Adipocyte (in vitro differentiated cells): ENCODE measurements around the gene SEC63.

Experiments
- DNase-seq: peaks from one replicate; pipeline ENCODE4 v3.0.0-alpha.2; 2015; ENCODE audit warnings: low read depth
- H3K27me3 ChIP-seq: replicated peaks from 2 replicates; pipeline ENCODE4 v1.7.0; 2013; ENCODE audit warnings: mild to moderate bottlenecking, low read length, moderate library complexity; ENCODE audit not compliant: control insufficient read depth, insufficient read depth
- H3K36me3 ChIP-seq: 2 replicates; pipeline ENCODE4 v1.7.0; 2013; ENCODE audit warnings: low read length, mild to moderate bottlenecking, moderate library complexity; ENCODE audit not compliant: control insufficient read depth, insufficient read depth, severe bottlenecking
- H3K4me1 ChIP-seq: 2 replicates; pipeline ENCODE4 v1.7.0; 2013; ENCODE audit warnings: mild to moderate bottlenecking, low read length, moderate library complexity; ENCODE audit not compliant: control insufficient read depth, insufficient read depth
- H3K4me3 ChIP-seq: 2 replicates; pipeline ENCODE4 v1.7.0; 2013; ENCODE audit warnings: mild to moderate bottlenecking, low read length, moderate library complexity
- H3K9ac ChIP-seq: 2 replicates; pipeline ENCODE4 v1.7.0; 2013; ENCODE audit warnings: mild to moderate bottlenecking, low read length, moderate library complexity
- H3K9me3 ChIP-seq: 2 replicates; pipeline ENCODE4 v1.7.0; 2013; ENCODE audit warnings: mild to moderate bottlenecking, low read length, moderate library complexity; ENCODE audit not compliant: control insufficient read depth

SEC63 gene

GRCh38 chr6:107823047-107823557 is 134.9 kb downstream of the SEC63 start:
- Histone ChIP-seq H3K9ac (no peak overlapping the region), H3K4me1 (peaks cover 14% of the 10 kb centered on the region), H3K27me3 (peaks cover 4% of the 10 kb centered on the region), H3K4me3 (no peak overlapping the region), H3K9me3 (no peaks in the 10 kb centered on the region), H3K36me3 (no peaks in the 10 kb centered on the region)
- no peak for DNase-seq

GRCh38 chr6:107822176-107823046 is 135.6 kb downstream of the SEC63 start:
- H3K4me1 ChIP-seq, result peaks cover 14% of the 10 kb centered on the region
- H3K36me3 ChIP-seq, result no peaks in the 10 kb centered on the region
- peaks cover 4% of the 10 kb centered on the region for H3K27me3 ChIP-seq
- no peak overlapping the region for H3K4me3 ChIP-seq
- no peak for DNase-seq
- no peaks in the 10 kb centered on the region for H3K9me3 ChIP-seq
- H3K9ac ChIP-seq, result no peak overlapping the region

- no peak overlapping the region for H3K4me3 ChIP-seq
- H3K9ac ChIP-seq, result no peak overlapping the region
- H3K9me3 ChIP-seq, result no peaks in the 10 kb centered on the region
- peaks cover 4% of the 10 kb centered on the region for H3K27me3 ChIP-seq
- no peaks in the 10 kb centered on the region for H3K36me3 ChIP-seq
- DNase-seq, result no peak
- peaks cover 14% of the 10 kb centered on the region for H3K4me1 ChIP-seq
Observed at GRCh38 chr6:107821591-107821990, 136.4 kb downstream of the SEC63 start.

DNA sequence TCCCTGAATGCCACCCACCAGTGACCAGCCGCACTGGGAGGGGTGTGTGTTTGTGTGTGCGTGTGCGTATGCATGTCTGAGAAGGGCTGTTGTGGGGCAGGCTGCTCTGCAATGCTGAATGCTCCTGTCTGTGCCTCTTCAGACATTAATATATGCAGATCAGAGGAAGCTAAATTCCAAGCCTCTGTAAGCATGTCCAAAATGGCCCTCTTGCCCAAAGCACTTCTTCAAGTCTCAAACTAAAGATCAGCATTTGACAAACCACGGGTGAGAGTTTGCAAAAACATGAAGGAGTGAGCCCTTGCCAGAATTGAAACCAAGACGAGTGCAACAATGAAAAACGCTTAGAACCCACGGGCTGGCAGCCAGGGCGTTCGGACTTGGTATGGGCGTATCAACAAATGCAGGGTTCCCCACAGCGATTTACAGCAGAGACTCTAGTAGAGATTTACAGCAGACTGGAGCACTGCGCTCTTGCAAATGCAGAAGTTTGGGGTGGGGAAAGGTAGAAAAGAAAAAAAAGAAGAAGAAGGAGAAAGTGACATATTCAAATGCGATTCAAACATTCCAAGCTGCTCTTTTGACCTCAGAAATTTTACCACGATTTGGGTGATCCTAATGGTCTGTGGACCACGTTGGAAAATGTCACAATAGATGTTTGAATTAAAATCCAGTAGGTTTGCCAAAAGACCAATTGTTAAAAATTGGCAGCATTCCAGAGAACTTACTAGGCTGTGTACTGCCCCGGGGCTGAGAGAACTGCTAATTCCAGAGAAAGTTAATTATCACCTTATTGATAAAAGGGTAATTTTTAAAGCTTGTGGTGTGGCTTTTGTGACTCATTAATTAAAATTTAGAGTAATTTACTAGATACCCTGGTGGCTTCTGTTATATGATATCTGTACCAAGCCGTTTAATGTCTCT is 137.4 kb downstream of the SEC63 start:
- Histone ChIP-seq H3K27me3 (peaks cover 4% of the 10 kb centered on the region), H3K4me3 (peak overlapping the region; percentile 72)
- peak; percentile 14 for DNase-seq

GRCh38 chr6:107819964-107820337 is 138.1 kb downstream of the SEC63 start:
- DNase-seq, result peak; percentile 19
- H3K4me1 ChIP-seq, result peaks cover 14% of the 10 kb centered on the region
- no peaks in the 10 kb centered on the region for H3K9me3 ChIP-seq
- H3K27me3 ChIP-seq, result peaks cover 4% of the 10 kb centered on the region
- H3K36me3 ChIP-seq, result no peaks in the 10 kb centered on the region
- no peak overlapping the region for H3K9ac ChIP-seq
- peak overlapping the region; percentile 72 for H3K4me3 ChIP-seq

More for the DNA sequence above, 137.4 kb downstream of the SEC63 start:
- Histone ChIP-seq H3K9ac (no peak overlapping the region), H3K9me3 (no peaks in the 10 kb centered on the region), H3K4me1 (peaks cover 14% of the 10 kb centered on the region), H3K36me3 (no peaks in the 10 kb centered on the region)

DNA sequence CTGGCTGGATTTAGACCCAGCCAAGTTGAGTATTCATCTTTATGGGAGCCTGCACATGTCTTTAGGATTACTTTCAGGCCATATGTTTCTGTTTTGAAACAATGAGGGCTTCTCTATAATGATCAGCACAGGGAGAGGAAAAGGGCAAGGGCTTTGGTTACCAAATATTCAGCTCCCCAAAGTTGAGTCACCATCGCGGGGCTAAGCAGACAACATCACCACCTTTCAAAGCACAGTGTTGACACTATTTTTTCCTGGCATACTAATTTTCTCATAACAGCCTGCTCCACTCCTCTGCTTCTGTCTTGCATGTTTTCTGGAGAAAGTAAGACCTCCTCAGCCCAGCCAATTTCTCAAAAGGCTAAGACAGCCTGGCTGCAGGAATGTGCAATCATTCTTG is 138.8 kb downstream of the SEC63 start:
- Histone ChIP-seq H3K27me3 (peaks cover 4% of the 10 kb centered on the region), H3K36me3 (no peaks in the 10 kb centered on the region), H3K9ac (no peak overlapping the region), H3K4me1 (peaks cover 14% of the 10 kb centered on the region), H3K4me3 (no peak overlapping the region), H3K9me3 (no peaks in the 10 kb centered on the region)
- no peak for DNase-seq

- no peak for DNase-seq
- Histone ChIP-seq H3K4me1 (peaks cover 14% of the 10 kb centered on the region), H3K9ac (no peak overlapping the region), H3K4me3 (no peak overlapping the region), H3K9me3 (no peaks in the 10 kb centered on the region), H3K36me3 (no peaks in the 10 kb centered on the region), H3K27me3 (peaks cover 4% of the 10 kb centered on the region)
Observed at GRCh38 chr6:107818272-107818671, 139.7 kb downstream of the SEC63 start.

GRCh38 chr6:107817784-107818183 is 140.2 kb downstream of the SEC63 start:
- no peaks in the 10 kb centered on the region for H3K27me3 ChIP-seq
- peaks cover 14% of the 10 kb centered on the region for H3K4me1 ChIP-seq
- no peak overlapping the region for H3K4me3 ChIP-seq
- H3K36me3 ChIP-seq, result no peaks in the 10 kb centered on the region
- H3K9ac ChIP-seq, result no peak overlapping the region
- DNase-seq, result no peak
- H3K9me3 ChIP-seq, result no peaks in the 10 kb centered on the region
